ENCODE results near the gene NECAP2. TPM values are rescaled to one million over a fixed set of nuclear protein-coding genes. Genes with fewer than 3 reads are reported as not detected.

Gene NECAP2
- polyA plus RNA-seq, 1 of the 3 experiments (the other 2 are of a cell fraction) = 100.0 TPM

DNA sequence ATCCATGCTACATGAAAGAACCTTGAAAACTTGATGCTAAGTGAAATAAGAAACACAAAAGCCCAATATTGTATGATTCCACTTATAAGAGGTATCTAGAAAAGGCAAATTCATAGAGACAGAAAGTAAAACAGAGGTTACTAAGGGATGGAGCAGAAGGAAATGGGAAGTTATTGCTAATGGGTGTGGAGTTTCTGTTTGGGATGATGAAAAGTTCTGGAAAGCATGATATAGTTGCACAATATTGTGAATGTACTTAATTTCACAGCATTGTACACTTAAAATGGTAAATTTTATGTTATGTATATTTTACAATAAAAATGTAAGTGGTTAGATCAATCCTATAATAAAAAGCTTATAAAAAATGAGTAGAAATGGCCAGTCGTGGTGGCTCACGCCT lies 1.6 kb upstream of the NECAP2 start (continued):
- TF ChIP-seq, protein P1, sequence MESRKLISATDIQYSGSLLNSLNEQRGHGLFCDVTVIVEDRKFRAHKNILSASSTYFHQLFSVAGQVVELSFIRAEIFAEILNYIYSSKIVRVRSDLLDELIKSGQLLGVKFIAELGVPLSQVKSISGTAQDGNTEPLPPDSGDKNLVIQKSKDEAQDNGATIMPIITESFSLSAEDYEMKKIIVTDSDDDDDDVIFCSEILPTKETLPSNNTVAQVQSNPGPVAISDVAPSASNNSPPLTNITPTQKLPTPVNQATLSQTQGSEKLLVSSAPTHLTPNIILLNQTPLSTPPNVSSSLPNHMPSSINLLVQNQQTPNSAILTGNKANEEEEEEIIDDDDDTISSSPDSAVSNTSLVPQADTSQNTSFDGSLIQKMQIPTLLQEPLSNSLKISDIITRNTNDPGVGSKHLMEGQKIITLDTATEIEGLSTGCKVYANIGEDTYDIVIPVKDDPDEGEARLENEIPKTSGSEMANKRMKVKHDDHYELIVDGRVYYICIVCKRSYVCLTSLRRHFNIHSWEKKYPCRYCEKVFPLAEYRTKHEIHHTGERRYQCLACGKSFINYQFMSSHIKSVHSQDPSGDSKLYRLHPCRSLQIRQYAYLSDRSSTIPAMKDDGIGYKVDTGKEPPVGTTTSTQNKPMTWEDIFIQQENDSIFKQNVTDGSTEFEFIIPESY (IDR thresholded peaks at IDR 0.05; ENCODE audit: borderline replicate concordance, low read depth) = no peak
- TF ChIP-seq GATA2 (CRISPR knock-in tag; IDR thresholded peaks at IDR 0.05) = no peak
- no peak for TF ChIP-seq SIN3A (IDR thresholded peaks at IDR 0.05; ENCODE audit: borderline replicate concordance, low read depth, low read length)

DNA sequence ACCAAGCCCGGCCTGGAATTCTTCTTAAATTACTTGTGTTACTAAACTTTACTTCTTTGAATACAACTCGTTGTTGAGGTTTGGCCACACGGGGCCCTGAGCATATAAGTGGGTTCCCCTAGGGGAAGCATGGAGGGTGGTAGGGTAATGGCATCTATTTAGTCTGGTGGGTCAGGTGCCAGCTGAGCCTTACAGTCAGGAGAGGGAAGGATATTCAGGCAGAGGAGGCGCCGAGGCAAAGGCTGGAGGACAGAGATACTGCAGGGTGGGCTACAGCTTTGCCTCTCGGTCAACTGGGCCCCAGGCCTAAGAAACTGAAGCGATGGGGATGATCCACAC lies 424 bp upstream of the NECAP2 start:
- Histone ChIP-seq H3K9me2 (no peaks in the 10 kb centered on the region), H4K20me1 (ENCODE audit: insufficient read depth) (peaks cover 9% of the 10 kb centered on the region; the same call in 1 of the 2 replicates), H3F3A (replicated peaks; ENCODE audit: insufficient read depth) (peaks cover 8% of the 10 kb centered on the region), H3K27me3 (ENCODE audit: insufficient read depth) (no peaks in the 10 kb centered on the region), H2AFZ (ENCODE audit: low read depth) (peak overlapping the region; percentile 99; the same call in 1 of the 2 replicates), H3K36me3 (replicated peaks in 1 of 2; ENCODE audit: control insufficient read depth in 1 of 2, insufficient read depth in 2 of 2, low read length in 1 of 2) (peaks cover 20% of the 10 kb centered on the region in 2 experiments), H3K79me2 (ENCODE audit: insufficient read depth) (peaks cover 46% of the 10 kb centered on the region), H3K9me3 (no peaks in the 10 kb centered on the region), H3K4me2 (peak overlapping the region; percentile 77), H3K9ac (peak overlapping the region; percentile 82; the same call in 1 of the 2 replicates), H3K4me3 (ENCODE audit: low read depth in 2 of 2, low read length in 1 of 2) (peak overlapping the region; percentile 90 to 100; a peak in 3 of 4 replicates), H3K27ac (ENCODE audit: low read depth in 2 of 2, low read length in 1 of 2) (peak overlapping the region; percentile 60 to 73; a peak in 3 of 4 replicates), H3K4me1 (ENCODE audit: control insufficient read depth in 1 of 2, insufficient read depth in 2 of 2, low read depth in 1 of 2, low read length in 1 of 2) (peaks cover 3 to 6% of the 10 kb centered on the region in 2 experiments; a peak in 1 of 4 replicates)
- TF ChIP-seq TAF1 (IDR thresholded peaks at IDR 0.05; ENCODE audit: borderline replicate concordance, low read depth, low read length) (no peak), POLR2AphosphoS5 (IDR thresholded peaks at IDR 0.05; ENCODE audit: low read depth, low read length) (no peak)
- DNase-seq = no peak
- CTCF ChIA-PET = interaction anchor here (0.6 to 2.2 kb wide), 24 partner anchors 9 to 367 kb away, joined by 3 to 15 read pairs (median 4); partner anchors contain the start of genes FAM131C and NBPF1
- WGBS (ENCODE audit: low lambda C conversion rate) = 71% methylated on average over 7 of the region's 7 CpGs
- POLR2A ChIA-PET = interaction anchor here (0.7 to 1.3 kb wide), 6 partner anchors 13 to 346 kb away, joined by 3 to 5 read pairs (median 4); partner anchors contain the start of gene FBXO42

GRCh38 chr1:16441282-16441665 lies 750 bp downstream of the NECAP2 start:
- H3K79me2 ChIP-seq (ENCODE audit: insufficient read depth) = peaks cover 55% of the 10 kb centered on the region
- H3K9ac ChIP-seq = peak overlapping the region; percentile 82
- peaks cover 3 to 6% of the 10 kb centered on the region in 2 experiments; a peak in 1 of 4 replicates for H3K4me1 ChIP-seq (ENCODE audit: control insufficient read depth in 1 of 2, insufficient read depth in 2 of 2, low read depth in 1 of 2, low read length in 1 of 2)
- H3K9me2 ChIP-seq = no peaks in the 10 kb centered on the region
- H3K4me3 ChIP-seq (ENCODE audit: low read depth in 2 of 2, low read length in 1 of 2) = peak overlapping the region; percentile 90 to 100
- no peaks in the 10 kb centered on the region for H3K27me3 ChIP-seq (ENCODE audit: insufficient read depth)
- 3% methylated on average over 12 of the region's 12 CpGs for WGBS (ENCODE audit: low lambda C conversion rate)
- H2AFZ ChIP-seq (ENCODE audit: low read depth) = peak overlapping the region; percentile 69; the same call in 1 of the 2 replicates
- peaks cover 9% of the 10 kb centered on the region; the same call in 1 of the 2 replicates for H4K20me1 ChIP-seq (ENCODE audit: insufficient read depth)
- no peaks in the 10 kb centered on the region for H3K9me3 ChIP-seq
- peak overlapping the region; percentile 77 for H3K4me2 ChIP-seq
- TF ChIP-seq FOXJ3 (CRISPR knock-in tag; IDR thresholded peaks at IDR 0.05) = no peak
- TF ChIP-seq SIN3A (IDR thresholded peaks at IDR 0.05; ENCODE audit: borderline replicate concordance, low read depth, low read length) = no peak
- TF ChIP-seq GABPA (IDR thresholded peaks at IDR 0.05; ENCODE audit: low read depth) = no peak
- TF ChIP-seq RCOR1 (IDR thresholded peaks at IDR 0.05; ENCODE audit: low read length) = no peak
- TF ChIP-seq, protein P2, sequence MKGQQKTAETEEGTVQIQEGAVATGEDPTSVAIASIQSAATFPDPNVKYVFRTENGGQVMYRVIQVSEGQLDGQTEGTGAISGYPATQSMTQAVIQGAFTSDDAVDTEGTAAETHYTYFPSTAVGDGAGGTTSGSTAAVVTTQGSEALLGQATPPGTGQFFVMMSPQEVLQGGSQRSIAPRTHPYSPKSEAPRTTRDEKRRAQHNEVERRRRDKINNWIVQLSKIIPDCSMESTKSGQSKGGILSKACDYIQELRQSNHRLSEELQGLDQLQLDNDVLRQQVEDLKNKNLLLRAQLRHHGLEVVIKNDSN (IDR thresholded peaks at IDR 0.05; ENCODE audit: borderline replicate concordance, low read depth) = no peak
- no peak for TF ChIP-seq ELF1 (IDR thresholded peaks at IDR 0.05)
- TF ChIP-seq EZH2phosphoT487 (IDR thresholded peaks at IDR 0.05; ENCODE audit: borderline replicate concordance, low read depth) = no peak
- no peak for TF ChIP-seq FOSL2 (IDR thresholded peaks at IDR 0.05; ENCODE audit: borderline replicate concordance, low read depth)
- no peak for TF ChIP-seq POLR2AphosphoS5 (IDR thresholded peaks at IDR 0.05; ENCODE audit: low read depth, low read length)
- no peak for TF ChIP-seq MXI1 (IDR thresholded peaks at IDR 0.05; ENCODE audit: low read depth, low read length)
- TF ChIP-seq, protein P3, sequence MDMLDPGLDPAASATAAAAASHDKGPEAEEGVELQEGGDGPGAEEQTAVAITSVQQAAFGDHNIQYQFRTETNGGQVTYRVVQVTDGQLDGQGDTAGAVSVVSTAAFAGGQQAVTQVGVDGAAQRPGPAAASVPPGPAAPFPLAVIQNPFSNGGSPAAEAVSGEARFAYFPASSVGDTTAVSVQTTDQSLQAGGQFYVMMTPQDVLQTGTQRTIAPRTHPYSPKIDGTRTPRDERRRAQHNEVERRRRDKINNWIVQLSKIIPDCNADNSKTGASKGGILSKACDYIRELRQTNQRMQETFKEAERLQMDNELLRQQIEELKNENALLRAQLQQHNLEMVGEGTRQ (IDR thresholded peaks at IDR 0.05; ENCODE audit: borderline replicate concordance, low read depth, low read length) = no peak
- no peak for TF ChIP-seq JUND (IDR thresholded peaks at IDR 0.05)
- TF ChIP-seq MEF2A (IDR thresholded peaks at IDR 0.05; ENCODE audit: borderline replicate concordance, low read depth) = no peak
- TF ChIP-seq, protein P4, sequence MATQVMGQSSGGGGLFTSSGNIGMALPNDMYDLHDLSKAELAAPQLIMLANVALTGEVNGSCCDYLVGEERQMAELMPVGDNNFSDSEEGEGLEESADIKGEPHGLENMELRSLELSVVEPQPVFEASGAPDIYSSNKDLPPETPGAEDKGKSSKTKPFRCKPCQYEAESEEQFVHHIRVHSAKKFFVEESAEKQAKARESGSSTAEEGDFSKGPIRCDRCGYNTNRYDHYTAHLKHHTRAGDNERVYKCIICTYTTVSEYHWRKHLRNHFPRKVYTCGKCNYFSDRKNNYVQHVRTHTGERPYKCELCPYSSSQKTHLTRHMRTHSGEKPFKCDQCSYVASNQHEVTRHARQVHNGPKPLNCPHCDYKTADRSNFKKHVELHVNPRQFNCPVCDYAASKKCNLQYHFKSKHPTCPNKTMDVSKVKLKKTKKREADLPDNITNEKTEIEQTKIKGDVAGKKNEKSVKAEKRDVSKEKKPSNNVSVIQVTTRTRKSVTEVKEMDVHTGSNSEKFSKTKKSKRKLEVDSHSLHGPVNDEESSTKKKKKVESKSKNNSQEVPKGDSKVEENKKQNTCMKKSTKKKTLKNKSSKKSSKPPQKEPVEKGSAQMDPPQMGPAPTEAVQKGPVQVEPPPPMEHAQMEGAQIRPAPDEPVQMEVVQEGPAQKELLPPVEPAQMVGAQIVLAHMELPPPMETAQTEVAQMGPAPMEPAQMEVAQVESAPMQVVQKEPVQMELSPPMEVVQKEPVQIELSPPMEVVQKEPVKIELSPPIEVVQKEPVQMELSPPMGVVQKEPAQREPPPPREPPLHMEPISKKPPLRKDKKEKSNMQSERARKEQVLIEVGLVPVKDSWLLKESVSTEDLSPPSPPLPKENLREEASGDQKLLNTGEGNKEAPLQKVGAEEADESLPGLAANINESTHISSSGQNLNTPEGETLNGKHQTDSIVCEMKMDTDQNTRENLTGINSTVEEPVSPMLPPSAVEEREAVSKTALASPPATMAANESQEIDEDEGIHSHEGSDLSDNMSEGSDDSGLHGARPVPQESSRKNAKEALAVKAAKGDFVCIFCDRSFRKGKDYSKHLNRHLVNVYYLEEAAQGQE (IDR thresholded peaks at IDR 0.05; ENCODE audit: low read depth, low read length) = no peak
- ChIA-PET POLR2A (interaction anchor here (0.5 to 1.3 kb wide), 2 partner anchors 58 to 60 kb away, joined by 3 read pairs; no protein-coding TSS in a partner anchor), CTCF (interaction anchor here (0.6 to 2.2 kb wide), 8 partner anchors 8 to 73 kb away, joined by 3 to 13 read pairs (median 6); no protein-coding TSS in a partner anchor)
- peaks cover 8% of the 10 kb centered on the region for H3F3A ChIP-seq (replicated peaks; ENCODE audit: insufficient read depth)
- peaks cover 24 to 29% of the 10 kb centered on the region in 2 experiments for H3K36me3 ChIP-seq (replicated peaks in 1 of 2; ENCODE audit: control insufficient read depth in 1 of 2, insufficient read depth in 2 of 2, low read length in 1 of 2)
- no peak for DNase-seq
- peak overlapping the region; percentile 63 to 80; a peak in 3 of 4 replicates for H3K27ac ChIP-seq (ENCODE audit: low read depth in 2 of 2, low read length in 1 of 2)

Measured in SK-N-SH (cell line).